Gastrocnemius medialis (tissue), 4 donors: ENCODE measurements around the gene ADH1A.

ENCODE experiments used
- CTCF ChIP-seq, 5 experiments: fragments of 450-650 bp in 3 of 5; fragments of 200-600 bp in 2 of 5; sonication (generic) in 2 of 5; IDR thresholded peaks in 4 of 5; conservative IDR thresholded peaks in 1 of 5; 1 replicate in 4 of 5; 2 replicates in 1 of 5; pipeline ENCODE4 v1.5.1; 2016 to 2019; ENCODE audit warnings: antibody characterized with exemption in 5 of 5, mild to moderate bottlenecking in 3 of 5, moderate library complexity in 3 of 5
- POLR2A ChIP-seq, 2 donors: fragments of 450-650 bp; IDR thresholded peaks; one replicate each; pipeline ENCODE4 v1.6.1; 2017; ENCODE audit warnings: antibody characterized with exemption in 2 of 2, mild to moderate bottlenecking in 2 of 2, moderate library complexity in 2 of 2

- TF ChIP-seq POLR2A (IDR thresholded peaks at IDR 0.05), result no peak
- TF ChIP-seq CTCF (IDR thresholded peaks at IDR 0.05 in 4 of 5, conservative IDR thresholded peaks at IDR 0.05 in 1 of 5), result no peak
These were observed 39.9 kb upstream of the ADH1A start for GRCh38 chr4:99330648-99331047.
